Activated T-helper 17 cell treated with anti-CD3 and anti-CD28 coated beads, Interleukin-2, amount 50 U/mL, for 72 hours (primary cell): Measurements from ENCODE around the gene SHISA2. TPM values are rescaled to one million over a fixed set of nuclear protein-coding genes. Genes with fewer than 3 reads are reported as not detected.
"Not testable (repeated sequence)": the region's sequence is repeated elsewhere in the genome, so short reads cannot be mapped to it uniquely, and the experiment has no call there.

Experiments
- ATAC-seq: fragments of 150-1000 bp; cut with Tn5 transposase; replicated peaks from 2 replicates; pipeline ENCODE4 v1.10.0; 2021; ENCODE audit warnings: mild to moderate bottlenecking, moderate library complexity
- H3K27ac Mint-ChIP-seq: one replicate; pipeline ENCODE4 v1.8.0; 2022; ENCODE audit warnings: mixed read lengths
- H3K27me3 Mint-ChIP-seq: one replicate; pipeline ENCODE4 v1.8.0; 2022; ENCODE audit warnings: mixed read lengths
- H3K36me3 Mint-ChIP-seq: one replicate; pipeline ENCODE4 v1.8.0; 2022; ENCODE audit warnings: low read depth, mild to moderate bottlenecking, mixed read lengths
- H3K4me1 Mint-ChIP-seq: one replicate; pipeline ENCODE4 v1.8.0; 2022; ENCODE audit warnings: mixed read lengths
- H3K4me3 Mint-ChIP-seq: one replicate; pipeline ENCODE4 v1.8.0; 2022; ENCODE audit warnings: mild to moderate bottlenecking, mixed read lengths
- H3K9me3 Mint-ChIP-seq: one replicate; pipeline ENCODE4 v1.8.0; 2022; ENCODE audit warnings: mixed read lengths
- total RNA-seq, 2 donors: library from RNA; stranded (reverse); gene quantifications; one replicate each; pipeline ENCODE4 v1.2.3, GENCODE V29; 2022

SHISA2 gene
- total RNA-seq, result under 1 TPM; 0.13 to 0.30 TPM

- peaks cover 23% of the 10 kb centered on the region for H3K27me3 Mint-ChIP-seq
Observed at GRCh38 chr13:26051657-26052311, at the start of gene SHISA2. Gene SHISA2 (minus strand): TSS chr13:26052016. CDS start chr13:26050975, 1,041 bp downstream.

GRCh38 chr13:26095846-26096610 is 44.2 kb upstream of the SHISA2 start:
- H3K36me3 Mint-ChIP-seq, result no peaks in the 10 kb centered on the region
- no peaks in the 10 kb centered on the region for H3K9me3 Mint-ChIP-seq
- no peak overlapping the region for H3K4me3 Mint-ChIP-seq
- no peak for ATAC-seq
- H3K4me1 Mint-ChIP-seq, result no peaks in the 10 kb centered on the region
- H3K27me3 Mint-ChIP-seq, result peaks cover 25% of the 10 kb centered on the region
- no peak overlapping the region for H3K27ac Mint-ChIP-seq

More at GRCh38 chr13:26051657-26052311, at the start of gene SHISA2:
- H3K4me3 Mint-ChIP-seq, result peak within 1 kb of the TSS; percentile 61
- peak; percentile 83 for ATAC-seq
- peaks cover 10% of the 10 kb centered on the region for H3K4me1 Mint-ChIP-seq
- no peak within 1 kb of the TSS for H3K27ac Mint-ChIP-seq
- H3K9me3 Mint-ChIP-seq, result no peaks in the 10 kb centered on the region
- no peaks in the 10 kb centered on the region for H3K36me3 Mint-ChIP-seq

DNA sequence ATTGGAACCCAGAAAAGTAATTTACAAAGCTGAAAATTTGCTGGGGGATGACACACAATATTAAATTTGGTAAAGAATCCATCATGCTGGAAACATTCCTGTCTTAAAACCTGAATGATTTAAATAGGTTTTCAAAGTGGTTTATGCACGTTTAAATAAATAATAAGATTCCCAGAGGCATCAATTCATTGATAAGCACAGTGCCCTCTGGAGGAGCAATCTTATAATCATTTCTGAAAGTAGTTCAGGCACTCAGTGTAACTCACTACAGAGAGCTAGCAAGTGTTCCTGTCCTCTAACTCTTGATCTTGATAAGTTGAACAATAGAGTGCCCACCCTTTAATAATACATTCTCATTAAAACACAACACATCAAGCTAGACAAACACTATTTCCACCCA is 43.5 kb upstream of the SHISA2 start:
- ATAC-seq, result no peak
- H3K27ac Mint-ChIP-seq, result no peak overlapping the region
- H3K4me1 Mint-ChIP-seq, result no peaks in the 10 kb centered on the region
- H3K36me3 Mint-ChIP-seq, result no peaks in the 10 kb centered on the region
- no peak overlapping the region for H3K4me3 Mint-ChIP-seq
- peaks cover 25% of the 10 kb centered on the region for H3K27me3 Mint-ChIP-seq
- no peaks in the 10 kb centered on the region for H3K9me3 Mint-ChIP-seq

- H3K27me3 Mint-ChIP-seq, result peaks cover 25% of the 10 kb centered on the region
- not testable (repeated sequence) for ATAC-seq, H3K27ac Mint-ChIP-seq, H3K4me1 Mint-ChIP-seq, H3K4me3 Mint-ChIP-seq, H3K36me3 Mint-ChIP-seq, H3K9me3 Mint-ChIP-seq
Observed at GRCh38 chr13:26076821-26077220, 25.0 kb upstream of the SHISA2 start.

GRCh38 chr13:26075498-26075897 is 23.7 kb upstream of the SHISA2 start:
- no peak overlapping the region for H3K27ac Mint-ChIP-seq
- no peaks in the 10 kb centered on the region for H3K4me1 Mint-ChIP-seq
- H3K9me3 Mint-ChIP-seq, result no peaks in the 10 kb centered on the region
- H3K4me3 Mint-ChIP-seq, result no peak overlapping the region
- H3K27me3 Mint-ChIP-seq, result peaks cover 32% of the 10 kb centered on the region
- ATAC-seq, result no peak
- no peaks in the 10 kb centered on the region for H3K36me3 Mint-ChIP-seq

GRCh38 chr13:26074706-26075105 is 22.9 kb upstream of the SHISA2 start:
- H3K27ac Mint-ChIP-seq, result no peak overlapping the region
- H3K9me3 Mint-ChIP-seq, result no peaks in the 10 kb centered on the region
- no peak overlapping the region for H3K4me3 Mint-ChIP-seq
- no peaks in the 10 kb centered on the region for H3K36me3 Mint-ChIP-seq
- ATAC-seq, result no peak
- no peaks in the 10 kb centered on the region for H3K4me1 Mint-ChIP-seq
- H3K27me3 Mint-ChIP-seq, result peaks cover 32% of the 10 kb centered on the region

- ATAC-seq, result peak; percentile 49
- H3K4me3 Mint-ChIP-seq, H3K4me1 Mint-ChIP-seq: not testable (repeated sequence)
Observed at GRCh38 chr13:26072335-26072734, 20.5 kb upstream of the SHISA2 start.

GRCh38 chr13:26071691-26072090 is 19.9 kb upstream of the SHISA2 start:
- Mint-ChIP-seq H3K27ac (no peak overlapping the region), H3K36me3 (no peaks in the 10 kb centered on the region), H3K4me1 (no peaks in the 10 kb centered on the region), H3K4me3 (no peak overlapping the region), H3K9me3 (no peaks in the 10 kb centered on the region), H3K27me3 (peaks cover 25% of the 10 kb centered on the region)
- ATAC-seq, result no peak

More at GRCh38 chr13:26072335-26072734, 20.5 kb upstream of the SHISA2 start:
- not testable (repeated sequence) for H3K9me3 Mint-ChIP-seq, H3K36me3 Mint-ChIP-seq, H3K27ac Mint-ChIP-seq
- H3K27me3 Mint-ChIP-seq, result peaks cover 31% of the 10 kb centered on the region

DNA sequence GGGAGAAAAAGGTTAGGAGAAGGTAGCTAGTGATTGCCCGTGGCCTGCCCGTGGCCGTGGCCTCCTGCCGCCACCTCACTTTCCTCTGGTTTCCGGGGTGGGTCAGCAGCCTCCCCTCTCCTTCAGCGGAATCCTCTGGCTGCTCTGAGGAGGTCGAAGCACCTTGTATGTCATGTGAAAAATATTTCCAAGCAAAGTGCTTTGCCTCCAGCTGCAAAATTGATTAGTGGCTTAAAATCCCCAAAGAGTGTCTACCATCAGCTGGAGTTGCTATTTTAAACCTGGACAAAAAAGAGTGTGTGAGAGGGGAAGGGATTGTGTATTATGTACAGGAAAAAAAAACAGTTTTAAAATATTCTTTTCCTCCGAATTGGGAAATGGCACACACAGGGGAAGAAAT is 17.8 kb upstream of the SHISA2 start:
- ATAC-seq, H3K4me1 Mint-ChIP-seq, H3K36me3 Mint-ChIP-seq, H3K27ac Mint-ChIP-seq, H3K4me3 Mint-ChIP-seq, H3K9me3 Mint-ChIP-seq: not testable (repeated sequence)
- peaks cover 22% of the 10 kb centered on the region for H3K27me3 Mint-ChIP-seq

DNA sequence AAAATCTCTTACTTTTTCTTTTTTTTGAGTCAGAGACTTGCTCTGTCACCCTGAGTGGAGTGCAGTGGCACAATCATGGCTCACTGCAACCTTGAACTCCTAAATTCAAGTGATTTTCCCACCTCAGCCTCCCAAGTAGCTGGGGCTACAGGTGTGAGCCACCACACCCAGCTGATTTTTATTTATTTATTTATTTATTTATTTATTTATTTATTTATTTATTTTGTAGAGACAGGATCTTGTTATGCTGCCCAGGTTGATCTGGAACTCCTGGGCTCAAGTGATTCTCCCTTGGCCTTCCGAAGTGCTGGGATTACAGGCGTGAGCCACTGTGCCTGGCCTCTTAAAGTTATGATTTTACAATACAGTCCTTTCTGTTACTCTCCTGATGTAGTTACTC is 16.6 kb upstream of the SHISA2 start:
- not testable (repeated sequence) for ATAC-seq, H3K27ac Mint-ChIP-seq, H3K4me1 Mint-ChIP-seq, H3K36me3 Mint-ChIP-seq, H3K9me3 Mint-ChIP-seq, H3K4me3 Mint-ChIP-seq
- peaks cover 18% of the 10 kb centered on the region for H3K27me3 Mint-ChIP-seq

DNA sequence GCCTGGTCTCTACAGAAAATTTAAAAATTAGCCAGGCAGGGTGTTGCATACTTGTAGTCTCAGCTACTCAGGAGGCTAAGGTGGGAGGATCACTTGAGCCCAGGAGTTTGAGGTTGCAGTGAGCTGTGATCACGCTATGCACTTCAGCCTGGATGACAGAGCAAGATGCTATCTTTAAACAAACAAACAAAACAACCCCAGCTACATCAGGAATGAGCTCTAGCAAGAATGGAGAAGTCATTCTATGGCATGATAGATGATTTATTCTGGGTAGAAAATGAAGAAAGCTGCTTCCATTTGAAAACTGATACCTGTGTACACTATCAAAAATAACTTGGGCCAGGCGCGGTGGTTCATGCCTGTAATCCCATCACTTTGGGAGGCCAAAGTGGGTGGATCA is 15.8 kb upstream of the SHISA2 start:
- no peak overlapping the region for H3K4me3 Mint-ChIP-seq
- no peaks in the 10 kb centered on the region for H3K4me1 Mint-ChIP-seq
- H3K27ac Mint-ChIP-seq, result no peak overlapping the region
- no peak for ATAC-seq
- peaks cover 18% of the 10 kb centered on the region for H3K27me3 Mint-ChIP-seq
- no peaks in the 10 kb centered on the region for H3K36me3 Mint-ChIP-seq
- no peaks in the 10 kb centered on the region for H3K9me3 Mint-ChIP-seq

DNA sequence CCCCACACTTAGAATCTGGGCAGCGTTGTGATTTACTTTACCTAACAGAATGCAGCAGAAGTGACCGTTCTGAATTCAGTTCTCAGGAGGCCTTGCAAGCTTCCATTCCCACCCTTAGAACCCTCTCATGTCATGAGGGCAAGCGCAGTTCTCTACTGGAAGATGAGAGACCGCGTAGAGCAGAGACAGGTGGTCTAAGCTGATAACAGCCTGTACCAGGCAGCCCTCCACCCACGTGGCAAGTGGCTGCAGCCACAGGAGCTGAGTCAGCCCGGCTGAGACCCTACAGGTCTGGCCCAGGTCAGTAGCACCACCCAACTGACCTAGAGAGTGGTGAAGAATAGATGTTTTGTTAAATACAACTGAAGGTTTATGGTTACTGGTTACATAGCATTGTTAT is 14.7 kb upstream of the SHISA2 start:
- not testable (repeated sequence) for H3K27ac Mint-ChIP-seq, H3K4me3 Mint-ChIP-seq, ATAC-seq, H3K9me3 Mint-ChIP-seq, H3K4me1 Mint-ChIP-seq, H3K36me3 Mint-ChIP-seq
- H3K27me3 Mint-ChIP-seq, result peaks cover 11% of the 10 kb centered on the region

- ATAC-seq, result peak; percentile 40
- Mint-ChIP-seq H3K27me3 (no peaks in the 10 kb centered on the region), H3K36me3 (no peaks in the 10 kb centered on the region), H3K4me3 (no peak overlapping the region), H3K27ac (no peak overlapping the region), H3K4me1 (no peaks in the 10 kb centered on the region), H3K9me3 (no peaks in the 10 kb centered on the region)
Observed at GRCh38 chr13:26062853-26063444, 11.1 kb upstream of the SHISA2 start.

DNA sequence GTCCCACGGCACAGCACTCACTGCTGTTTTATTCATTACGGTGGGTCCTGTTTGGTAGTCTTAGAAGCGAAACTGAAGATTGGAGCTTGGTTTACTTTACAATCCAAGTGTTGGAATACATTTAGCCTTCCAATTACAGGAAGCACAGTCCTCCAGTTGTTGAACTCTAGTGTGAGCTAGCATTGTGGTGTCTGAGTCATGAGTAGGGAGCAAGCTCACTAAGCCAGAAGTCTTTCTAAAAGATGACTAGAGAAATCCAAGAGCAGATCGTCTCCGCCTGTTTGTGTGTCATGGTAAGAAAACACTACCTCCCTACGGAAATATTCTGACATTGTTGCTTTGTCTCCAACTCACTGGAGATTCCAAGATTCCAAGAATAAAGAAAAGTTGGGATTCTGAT is 10.1 kb upstream of the SHISA2 start:
- H3K27me3 Mint-ChIP-seq, result peaks cover 5% of the 10 kb centered on the region
- H3K4me1 Mint-ChIP-seq, result no peaks in the 10 kb centered on the region
- H3K4me3 Mint-ChIP-seq, result no peak overlapping the region
- H3K27ac Mint-ChIP-seq, result no peak overlapping the region
- no peaks in the 10 kb centered on the region for H3K9me3 Mint-ChIP-seq
- no peaks in the 10 kb centered on the region for H3K36me3 Mint-ChIP-seq
- ATAC-seq, result no peak

DNA sequence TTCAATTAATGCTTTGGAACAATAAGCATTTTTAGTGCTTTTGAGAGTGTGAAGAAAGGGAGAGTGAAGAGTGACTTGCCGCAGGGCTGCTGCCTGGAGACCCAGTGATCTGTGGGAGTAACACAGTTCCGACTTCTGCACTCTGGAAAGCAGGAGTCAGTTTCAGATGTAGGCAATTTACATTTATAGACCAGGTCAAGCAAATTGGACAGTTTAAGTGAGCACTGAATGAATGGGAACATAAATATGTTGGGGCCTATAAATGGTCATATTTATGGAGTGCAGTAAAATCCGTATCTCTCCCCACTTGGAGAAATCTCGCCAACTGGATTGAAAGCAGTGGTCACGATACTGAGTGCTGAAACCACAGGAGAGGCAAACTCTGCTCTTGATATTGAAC is 9.4 kb upstream of the SHISA2 start:
- H3K4me1 Mint-ChIP-seq, result no peaks in the 10 kb centered on the region
- H3K36me3 Mint-ChIP-seq, result no peaks in the 10 kb centered on the region
- no peak overlapping the region for H3K4me3 Mint-ChIP-seq
- no peak overlapping the region for H3K27ac Mint-ChIP-seq
- ATAC-seq, result no peak
- H3K27me3 Mint-ChIP-seq, result peaks cover 5% of the 10 kb centered on the region
- H3K9me3 Mint-ChIP-seq, result no peaks in the 10 kb centered on the region
